GM23338 (cell line): ENCODE measurements around the gene KRT7. TPM values are rescaled to one million over a fixed set of nuclear protein-coding genes. Genes with fewer than 3 reads are reported as not detected.

ENCODE experiments used
- ATAC-seq: fragments of 200-7000 bp; cut with Tn5 transposase; 3 replicates; pipeline ENCODE4 v1.9.1; 2020
- DNase-seq: peaks from one replicate; pipeline ENCODE4 v3.0.0-alpha.2; 2015; ENCODE audit warnings: low spot score
- H2AFZ ChIP-seq: fragments of 200-600 bp; sonication (generic); 2 replicates; pipeline ENCODE4 v1.8.0; 2016; ENCODE audit warnings: antibody characterized with exemption, mild to moderate bottlenecking, moderate library complexity
- H3F3A ChIP-seq: fragments of 200-600 bp; sonication (generic); replicated peaks from 2 replicates; pipeline ENCODE4 v1.8.0; 2017; ENCODE audit warnings: antibody characterized with exemption, mixed run types, low read depth
- H3K27ac ChIP-seq: fragments of 200-600 bp; sonication (generic); 2 replicates; pipeline ENCODE4 v1.6.1; 2016; ENCODE audit warnings: low read depth
- H3K27me3 ChIP-seq: fragments of 200-600 bp; sonication (generic); 2 replicates; pipeline ENCODE4 v1.8.0; 2016; ENCODE audit warnings: mild to moderate bottlenecking, mixed run types, moderate library complexity; ENCODE audit not compliant: insufficient read depth
- H3K36me3 ChIP-seq: fragments of 200-600 bp; sonication (generic); 2 replicates; pipeline ENCODE4 v1.8.0; 2016; ENCODE audit warnings: mild to moderate bottlenecking; ENCODE audit not compliant: insufficient read depth
- H3K4me1 ChIP-seq: fragments of 200-600 bp; sonication (generic); 2 replicates; pipeline ENCODE4 v1.8.0; 2016; ENCODE audit warnings: mild to moderate bottlenecking, moderate library complexity; ENCODE audit not compliant: insufficient read depth
- H3K4me2 ChIP-seq: fragments of 200-600 bp; sonication (generic); 2 replicates; pipeline ENCODE4 v1.7.1; 2017; ENCODE audit warnings: mixed run types
- H3K4me3 ChIP-seq: fragments of 200-600 bp; sonication (generic); 2 replicates; pipeline ENCODE4 v1.6.1; 2016; ENCODE audit warnings: mixed run types
- H3K79me2 ChIP-seq: fragments of 200-600 bp; sonication (generic); replicated peaks from 2 replicates; pipeline ENCODE4 v1.8.0; 2017; ENCODE audit warnings: mild to moderate bottlenecking; ENCODE audit not compliant: insufficient read depth
- H3K9me2 ChIP-seq: fragments of 200-600 bp; sonication (generic); 2 replicates; pipeline ENCODE4 v1.8.0; 2017; ENCODE audit not compliant: insufficient read depth
- H4K20me1 ChIP-seq: fragments of 200-600 bp; sonication (generic); replicated peaks from 2 replicates; pipeline ENCODE4 v1.8.0; 2017; ENCODE audit warnings: mild to moderate bottlenecking; ENCODE audit not compliant: insufficient read depth
- H3K27ac Mint-ChIP-seq: 2 replicates; pipeline ENCODE4 v1.8.0; 2020; ENCODE audit warnings: inconsistent platforms, mild to moderate bottlenecking, moderate library complexity, mixed read lengths
- H3K27me3 Mint-ChIP-seq: 3 replicates; pipeline ENCODE4 v1.8.0; 2022; ENCODE audit warnings: low read depth, mild to moderate bottlenecking, moderate library complexity, mixed read lengths, inconsistent platforms; ENCODE audit not compliant: insufficient read depth, poor library complexity
- H3K36me3 Mint-ChIP-seq: 3 replicates; pipeline ENCODE4 v1.8.0; 2021; ENCODE audit warnings: low read depth, mild to moderate bottlenecking, inconsistent platforms, moderate library complexity, mixed read lengths
- H3K4me1 Mint-ChIP-seq: 3 replicates; pipeline ENCODE4 v1.8.0; 2020; ENCODE audit warnings: mild to moderate bottlenecking, inconsistent platforms, mixed read lengths
- H3K4me3 Mint-ChIP-seq: 3 replicates; pipeline ENCODE4 v1.8.0; 2021; ENCODE audit warnings: moderate library complexity, mild to moderate bottlenecking, inconsistent platforms, mixed read lengths
- H3K9me3 Mint-ChIP-seq: 3 replicates; pipeline ENCODE4 v1.8.0; 2020; ENCODE audit warnings: moderate library complexity, mild to moderate bottlenecking, inconsistent platforms, mixed read lengths
- CREB1 ChIP-seq: fragments of 250-450 bp; sonication (Bioruptor Pico); IDR thresholded peaks from 2 replicates; pipeline ENCODE4 v1.5.0; 2020; ENCODE audit warnings: low read depth, mild to moderate bottlenecking, moderate library complexity
- EZH2 ChIP-seq: fragments of 200-600 bp; sonication (generic); IDR thresholded peaks from one replicate; pipeline ENCODE4 v1.8.0; 2017; ENCODE audit warnings: antibody characterized with exemption, mild to moderate bottlenecking, low read depth; ENCODE audit not compliant: unreplicated experiment
- EZH2phosphoT487 ChIP-seq: fragments of 200-600 bp; sonication (generic); IDR thresholded peaks from one replicate; pipeline ENCODE4 v1.8.1; 2018; ENCODE audit warnings: antibody characterized with exemption; ENCODE audit not compliant: unreplicated experiment
- JUNB ChIP-seq: IDR thresholded peaks from one replicate; pipeline ENCODE4 v1.6.1; 2016; ENCODE audit warnings: antibody characterized with exemption; ENCODE audit not compliant: unreplicated experiment
- ZNF114 ChIP-seq: fragments of 250-450 bp; sonication (Bioruptor Pico); IDR thresholded peaks from 2 replicates; pipeline ENCODE4 v1.5.0; 2020; ENCODE audit warnings: mild to moderate bottlenecking, moderate library complexity
- ZNF331 ChIP-seq: fragments of 250-450 bp; sonication (Bioruptor Pico); IDR thresholded peaks from 2 replicates; pipeline ENCODE4 v1.5.0; 2020; ENCODE audit warnings: low read depth, mild to moderate bottlenecking, moderate library complexity
- polyA plus RNA-seq: library from polyadenylated mRNA; unstranded; fragments of >200 nt; fragmentation: Nextera tagmentation; extraction: Ambion mirVana; gene quantifications from 2 replicates; pipeline ENCODE4 v1.2.1, GENCODE V29; 2016
- total RNA-seq: library from RNA; depleted of rRNA; stranded (reverse); fragments of >200 nt; shearing (Covaris generic); gene quantifications from 2 replicates; pipeline ENCODE4 v1.2.3, GENCODE V29; 2014
- TF ChIP-seq, protein P1 (sequence below): fragments of 250-450 bp; sonication (Bioruptor Pico); IDR thresholded peaks from 2 replicates; pipeline ENCODE4 v1.5.0; 2020; ENCODE audit warnings: mild to moderate bottlenecking, moderate library complexity
- TF ChIP-seq, protein P2 (sequence below): IDR thresholded peaks from one replicate; pipeline ENCODE4 v1.6.1; 2018; ENCODE audit warnings: antibody characterized with exemption; ENCODE audit not compliant: unreplicated experiment
- TF ChIP-seq, protein P3 (sequence below): IDR thresholded peaks from 2 replicates; pipeline ENCODE4 v1.6.1; 2016; ENCODE audit warnings: antibody characterized with exemption

Gene KRT7
- total and polyA plus RNA-seq, 2 experiments from 2014 or later = 6.5 to 9.4 TPM

DNA sequence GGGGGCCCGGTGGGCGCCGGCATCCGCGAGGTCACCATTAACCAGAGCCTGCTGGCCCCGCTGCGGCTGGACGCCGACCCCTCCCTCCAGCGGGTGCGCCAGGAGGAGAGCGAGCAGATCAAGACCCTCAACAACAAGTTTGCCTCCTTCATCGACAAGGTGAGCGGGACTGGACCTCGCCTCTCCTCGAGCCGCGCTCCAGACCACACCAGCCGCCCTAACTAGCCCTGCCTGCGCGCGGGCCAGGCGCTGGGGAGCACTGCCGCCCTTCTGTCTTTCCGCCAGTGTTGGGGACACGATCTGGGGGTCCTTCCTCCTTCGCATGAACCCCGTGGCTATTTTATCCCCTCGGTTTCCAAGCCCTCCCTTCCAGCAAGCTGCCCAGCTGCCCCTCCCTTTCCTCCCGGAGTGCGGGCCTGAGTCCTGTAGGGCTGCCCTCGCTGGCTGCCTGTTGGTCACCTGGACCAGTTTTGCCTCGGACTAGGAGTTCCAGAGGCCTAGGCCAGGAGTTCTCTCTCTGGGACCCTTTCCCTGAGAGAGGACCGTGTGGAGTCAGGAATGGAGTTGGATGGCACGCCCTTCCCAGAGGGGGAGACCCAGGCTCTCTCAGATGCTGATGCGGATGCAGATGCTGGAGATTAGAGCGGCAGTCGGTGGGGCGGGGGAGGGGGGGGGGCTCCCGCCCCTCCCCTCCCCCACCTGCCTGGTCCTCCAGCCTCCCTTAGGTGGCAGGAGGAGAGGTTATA lies 592 bp downstream of the KRT7 start (continued):
- TF ChIP-seq, protein P1, sequence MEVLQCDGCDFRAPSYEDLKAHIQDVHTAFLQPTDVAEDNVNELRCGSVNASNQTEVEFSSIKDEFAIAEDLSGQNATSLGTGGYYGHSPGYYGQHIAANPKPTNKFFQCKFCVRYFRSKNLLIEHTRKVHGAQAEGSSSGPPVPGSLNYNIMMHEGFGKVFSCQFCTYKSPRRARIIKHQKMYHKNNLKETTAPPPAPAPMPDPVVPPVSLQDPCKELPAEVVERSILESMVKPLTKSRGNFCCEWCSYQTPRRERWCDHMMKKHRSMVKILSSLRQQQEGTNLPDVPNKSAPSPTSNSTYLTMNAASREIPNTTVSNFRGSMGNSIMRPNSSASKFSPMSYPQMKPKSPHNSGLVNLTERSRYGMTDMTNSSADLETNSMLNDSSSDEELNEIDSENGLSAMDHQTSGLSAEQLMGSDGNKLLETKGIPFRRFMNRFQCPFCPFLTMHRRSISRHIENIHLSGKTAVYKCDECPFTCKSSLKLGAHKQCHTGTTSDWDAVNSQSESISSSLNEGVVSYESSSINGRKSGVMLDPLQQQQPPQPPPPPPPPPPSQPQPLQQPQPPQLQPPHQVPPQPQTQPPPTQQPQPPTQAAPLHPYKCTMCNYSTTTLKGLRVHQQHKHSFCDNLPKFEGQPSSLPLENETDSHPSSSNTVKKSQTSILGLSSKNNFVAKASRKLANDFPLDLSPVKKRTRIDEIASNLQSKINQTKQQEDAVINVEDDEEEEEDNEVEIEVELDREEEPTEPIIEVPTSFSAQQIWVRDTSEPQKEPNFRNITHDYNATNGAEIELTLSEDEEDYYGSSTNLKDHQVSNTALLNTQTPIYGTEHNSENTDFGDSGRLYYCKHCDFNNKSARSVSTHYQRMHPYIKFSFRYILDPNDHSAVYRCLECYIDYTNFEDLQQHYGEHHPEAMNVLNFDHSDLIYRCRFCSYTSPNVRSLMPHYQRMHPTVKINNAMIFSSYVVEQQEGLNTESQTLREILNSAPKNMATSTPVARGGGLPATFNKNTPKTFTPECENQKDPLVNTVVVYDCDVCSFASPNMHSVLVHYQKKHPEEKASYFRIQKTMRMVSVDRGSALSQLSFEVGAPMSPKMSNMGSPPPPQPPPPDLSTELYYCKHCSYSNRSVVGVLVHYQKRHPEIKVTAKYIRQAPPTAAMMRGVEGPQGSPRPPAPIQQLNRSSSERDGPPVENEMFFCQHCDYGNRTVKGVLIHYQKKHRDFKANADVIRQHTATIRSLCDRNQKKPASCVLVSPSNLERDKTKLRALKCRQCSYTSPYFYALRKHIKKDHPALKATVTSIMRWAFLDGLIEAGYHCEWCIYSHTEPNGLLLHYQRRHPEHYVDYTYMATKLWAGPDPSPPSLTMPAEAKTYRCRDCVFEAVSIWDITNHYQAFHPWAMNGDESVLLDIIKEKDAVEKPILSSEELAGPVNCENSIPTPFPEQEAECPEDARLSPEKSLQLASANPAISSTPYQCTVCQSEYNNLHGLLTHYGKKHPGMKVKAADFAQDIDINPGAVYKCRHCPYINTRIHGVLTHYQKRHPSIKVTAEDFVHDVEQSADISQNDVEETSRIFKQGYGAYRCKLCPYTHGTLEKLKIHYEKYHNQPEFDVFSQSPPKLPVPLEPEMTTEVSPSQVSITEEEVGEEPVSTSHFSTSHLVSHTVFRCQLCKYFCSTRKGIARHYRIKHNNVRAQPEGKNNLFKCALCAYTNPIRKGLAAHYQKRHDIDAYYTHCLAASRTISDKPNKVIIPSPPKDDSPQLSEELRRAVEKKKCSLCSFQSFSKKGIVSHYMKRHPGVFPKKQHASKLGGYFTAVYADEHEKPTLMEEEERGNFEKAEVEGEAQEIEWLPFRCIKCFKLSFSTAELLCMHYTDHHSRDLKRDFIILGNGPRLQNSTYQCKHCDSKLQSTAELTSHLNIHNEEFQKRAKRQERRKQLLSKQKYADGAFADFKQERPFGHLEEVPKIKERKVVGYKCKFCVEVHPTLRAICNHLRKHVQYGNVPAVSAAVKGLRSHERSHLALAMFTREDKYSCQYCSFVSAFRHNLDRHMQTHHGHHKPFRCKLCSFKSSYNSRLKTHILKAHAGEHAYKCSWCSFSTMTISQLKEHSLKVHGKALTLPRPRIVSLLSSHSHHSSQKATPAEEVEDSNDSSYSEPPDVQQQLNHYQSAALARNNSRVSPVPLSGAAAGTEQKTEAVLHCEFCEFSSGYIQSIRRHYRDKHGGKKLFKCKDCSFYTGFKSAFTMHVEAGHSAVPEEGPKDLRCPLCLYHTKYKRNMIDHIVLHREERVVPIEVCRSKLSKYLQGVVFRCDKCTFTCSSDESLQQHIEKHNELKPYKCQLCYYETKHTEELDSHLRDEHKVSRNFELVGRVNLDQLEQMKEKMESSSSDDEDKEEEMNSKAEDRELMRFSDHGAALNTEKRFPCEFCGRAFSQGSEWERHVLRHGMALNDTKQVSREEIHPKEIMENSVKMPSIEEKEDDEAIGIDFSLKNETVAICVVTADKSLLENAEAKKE = no peak
- no peak for TF ChIP-seq JUNB

DNA sequence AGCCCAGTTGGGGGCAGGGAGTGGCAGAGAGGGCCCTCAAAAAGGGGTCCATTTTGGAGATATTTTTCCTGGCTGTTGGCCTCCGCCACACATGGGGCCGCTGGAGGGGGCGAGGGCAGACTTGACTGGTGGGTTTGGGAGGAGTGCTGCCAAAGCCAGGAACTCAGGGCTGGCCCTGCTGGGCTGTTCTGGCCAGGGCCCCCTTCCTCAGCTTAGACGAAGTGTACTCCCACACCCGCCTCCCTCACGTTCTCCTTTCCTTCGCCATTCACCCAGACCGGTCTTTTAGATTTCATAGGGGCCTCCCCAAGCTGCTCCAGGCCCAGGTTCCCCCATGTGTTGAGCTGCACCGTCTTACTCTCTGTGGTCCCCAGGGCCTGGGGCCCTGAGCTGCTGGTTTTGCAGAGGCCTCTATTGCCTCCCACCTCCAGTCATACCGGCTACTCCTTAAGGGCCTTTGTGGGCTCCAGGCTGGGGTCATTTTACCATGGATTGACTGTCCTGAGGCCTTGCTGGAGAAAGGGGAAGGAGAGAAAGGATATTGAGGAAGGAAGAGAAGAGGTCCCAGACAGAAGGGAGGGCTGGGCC lies 1.3 kb downstream of the KRT7 start:
- DNase-seq (peak; percentile 13), ATAC-seq (peak; percentile 7)
- peaks cover 37% of the 10 kb centered on the region for H3K4me1 ChIP-seq
- H3K4me1 Mint-ChIP-seq = peaks cover 59% of the 10 kb centered on the region
- no peak overlapping the region for H2AFZ ChIP-seq
- no peaks in the 10 kb centered on the region for H3K79me2 ChIP-seq
- no peaks in the 10 kb centered on the region for H4K20me1 ChIP-seq
- no peaks in the 10 kb centered on the region for H3K36me3 ChIP-seq
- no peaks in the 10 kb centered on the region for H3K9me3 Mint-ChIP-seq
- peak overlapping the region; percentile 45 for H3K4me3 Mint-ChIP-seq
- no peak overlapping the region for H3K27ac ChIP-seq
- peak overlapping the region; percentile 90 for H3K4me2 ChIP-seq
- 0 out of 2 replicates have a peak, but pooled peaks cover 5% of the 10 kb centered on the region for H3K9me2 ChIP-seq
- H3K27ac Mint-ChIP-seq = no peak overlapping the region
- H3F3A ChIP-seq = no peaks in the 10 kb centered on the region
- peaks cover 5% of the 10 kb centered on the region for H3K36me3 Mint-ChIP-seq
- H3K27me3 ChIP-seq = peaks cover 37% of the 10 kb centered on the region
- peak overlapping the region; percentile 65 for H3K4me3 ChIP-seq
- H3K27me3 Mint-ChIP-seq = peaks cover 46% of the 10 kb centered on the region
- TF ChIP-seq EZH2phosphoT487 (no peak), CREB1 (CRISPR knock-in tag) (no peak), ZNF331 (CRISPR knock-in tag) (no peak), EZH2 (no peak), ZNF114 (no peak)
- TF ChIP-seq, protein P2, sequence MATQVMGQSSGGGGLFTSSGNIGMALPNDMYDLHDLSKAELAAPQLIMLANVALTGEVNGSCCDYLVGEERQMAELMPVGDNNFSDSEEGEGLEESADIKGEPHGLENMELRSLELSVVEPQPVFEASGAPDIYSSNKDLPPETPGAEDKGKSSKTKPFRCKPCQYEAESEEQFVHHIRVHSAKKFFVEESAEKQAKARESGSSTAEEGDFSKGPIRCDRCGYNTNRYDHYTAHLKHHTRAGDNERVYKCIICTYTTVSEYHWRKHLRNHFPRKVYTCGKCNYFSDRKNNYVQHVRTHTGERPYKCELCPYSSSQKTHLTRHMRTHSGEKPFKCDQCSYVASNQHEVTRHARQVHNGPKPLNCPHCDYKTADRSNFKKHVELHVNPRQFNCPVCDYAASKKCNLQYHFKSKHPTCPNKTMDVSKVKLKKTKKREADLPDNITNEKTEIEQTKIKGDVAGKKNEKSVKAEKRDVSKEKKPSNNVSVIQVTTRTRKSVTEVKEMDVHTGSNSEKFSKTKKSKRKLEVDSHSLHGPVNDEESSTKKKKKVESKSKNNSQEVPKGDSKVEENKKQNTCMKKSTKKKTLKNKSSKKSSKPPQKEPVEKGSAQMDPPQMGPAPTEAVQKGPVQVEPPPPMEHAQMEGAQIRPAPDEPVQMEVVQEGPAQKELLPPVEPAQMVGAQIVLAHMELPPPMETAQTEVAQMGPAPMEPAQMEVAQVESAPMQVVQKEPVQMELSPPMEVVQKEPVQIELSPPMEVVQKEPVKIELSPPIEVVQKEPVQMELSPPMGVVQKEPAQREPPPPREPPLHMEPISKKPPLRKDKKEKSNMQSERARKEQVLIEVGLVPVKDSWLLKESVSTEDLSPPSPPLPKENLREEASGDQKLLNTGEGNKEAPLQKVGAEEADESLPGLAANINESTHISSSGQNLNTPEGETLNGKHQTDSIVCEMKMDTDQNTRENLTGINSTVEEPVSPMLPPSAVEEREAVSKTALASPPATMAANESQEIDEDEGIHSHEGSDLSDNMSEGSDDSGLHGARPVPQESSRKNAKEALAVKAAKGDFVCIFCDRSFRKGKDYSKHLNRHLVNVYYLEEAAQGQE = no peak
- TF ChIP-seq, protein P3, sequence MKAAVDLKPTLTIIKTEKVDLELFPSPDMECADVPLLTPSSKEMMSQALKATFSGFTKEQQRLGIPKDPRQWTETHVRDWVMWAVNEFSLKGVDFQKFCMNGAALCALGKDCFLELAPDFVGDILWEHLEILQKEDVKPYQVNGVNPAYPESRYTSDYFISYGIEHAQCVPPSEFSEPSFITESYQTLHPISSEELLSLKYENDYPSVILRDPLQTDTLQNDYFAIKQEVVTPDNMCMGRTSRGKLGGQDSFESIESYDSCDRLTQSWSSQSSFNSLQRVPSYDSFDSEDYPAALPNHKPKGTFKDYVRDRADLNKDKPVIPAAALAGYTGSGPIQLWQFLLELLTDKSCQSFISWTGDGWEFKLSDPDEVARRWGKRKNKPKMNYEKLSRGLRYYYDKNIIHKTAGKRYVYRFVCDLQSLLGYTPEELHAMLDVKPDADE = no peak
